Lung (tissue), 12 donors: Measurements from ENCODE around the gene PCDH20. TPM values are rescaled to one million over a fixed set of nuclear protein-coding genes. Genes with fewer than 3 reads are reported as not detected.
A peak's percentile ranks its signal among the peaks of the same experiment; 100 is the strongest.

ENCODE experiments used
- ATAC-seq: fragments of 200-7000 bp; cut with Tn5 transposase; one replicate; pipeline ENCODE4 v1.9.1; 2020; ENCODE audit warnings: moderate number of reproducible peaks; ENCODE audit not compliant: insufficient read depth, low FRiP score
- DNase-seq, 3 donors: peaks; one replicate each; pipeline ENCODE4 v3.0.0-alpha.2; 2013 to 2017
- H3K27ac ChIP-seq, 2 donors: one replicate each; pipeline ENCODE4 v1.5.1; 2013; ENCODE audit warnings: mild to moderate bottlenecking in 2 of 2, moderate library complexity in 2 of 2, control low read depth in 1 of 2, inconsistent platforms in 1 of 2, low read depth in 1 of 2, low read length in 1 of 2
- H3K27me3 ChIP-seq, 3 donors: one replicate each; pipeline ENCODE4 v1.5.1; 2013; ENCODE audit warnings: low read length in 2 of 3; ENCODE audit not compliant: control insufficient read depth in 3 of 3, insufficient read depth in 3 of 3
- H3K36me3 ChIP-seq, 4 donors: one replicate each; pipeline ENCODE4 v1.5.1; 2013; ENCODE audit warnings: low read length in 4 of 4, mild to moderate bottlenecking in 1 of 4, moderate library complexity in 1 of 4; ENCODE audit not compliant: control insufficient read depth in 4 of 4, insufficient read depth in 4 of 4
- H3K4me1 ChIP-seq, 5 donors: one replicate each; pipeline ENCODE4 v1.5.1; 2013; ENCODE audit warnings: low read length in 5 of 5, mild to moderate bottlenecking in 2 of 5, moderate library complexity in 1 of 5; ENCODE audit not compliant: control insufficient read depth in 5 of 5, insufficient read depth in 5 of 5
- H3K4me3 ChIP-seq: one replicate; pipeline ENCODE4 v1.5.1; 2013; ENCODE audit warnings: mild to moderate bottlenecking, control low read depth, moderate library complexity
- H3K9ac ChIP-seq, 2 donors: one replicate each; pipeline ENCODE4 v1.5.1; 2013; ENCODE audit warnings: low read length in 2 of 2, control low read depth in 1 of 2; ENCODE audit not compliant: insufficient read depth in 1 of 2
- H3K9me3 ChIP-seq, 4 donors: one replicate each; pipeline ENCODE4 v1.5.1; 2013; ENCODE audit warnings: low read length in 3 of 4, mild to moderate bottlenecking in 1 of 4, moderate library complexity in 1 of 4; ENCODE audit not compliant: control insufficient read depth in 4 of 4, insufficient read depth in 3 of 4
- CTCF ChIP-seq: IDR thresholded peaks from 2 replicates; pipeline ENCODE4 v1.5.1; 2012; ENCODE audit warnings: mild to moderate bottlenecking; ENCODE audit errors: control extremely low read depth, extremely low read depth
- WGBS, 2 donors: extraction: QIAGEN DNeasy Blood & Tissue Kit; methylation state at CpG; one replicate each; pipeline ENCODE4 v1.1.7; 2013; 5-methylcytosine and 5-hydroxymethylcytosine counted together
- polyA plus RNA-seq, 2 donors: library from polyadenylated mRNA; stranded (reverse); fragments of 200-250 nt; gene quantifications; one replicate each; pipeline ENCODE4 v1.2.1, GENCODE V29; 2013
- total RNA-seq, 2 donors: library from RNA; depleted of rRNA in 1 of 2; stranded (reverse); fragments of >200 nt in 1 of 2; gene quantifications; one replicate each; pipeline ENCODE4 v1.2.1, GENCODE V29; 2014 to 2021
- donor health status: control.
- donor health status: control.
- donor health status: Bipolar disorder and iron deficiency.
- donor health status: healthy.
- donor health status: DM: yes; HTN: yes; CAD: no.

PCDH20 gene
- total and polyA plus RNA-seq, 4 donors: 1.3 to 22.0 (median 4.0) TPM

- no peak for DNase-seq
- Histone ChIP-seq H3K27ac (no peak overlapping the region), H3K4me3 (no peak overlapping the region), H3K9me3 (no peaks in the 10 kb centered on the region), H3K27me3 (no peaks in the 10 kb centered on the region), H3K4me1 (no peaks in the 10 kb centered on the region), H3K36me3 (no peaks in the 10 kb centered on the region), H3K9ac (no peak overlapping the region)
- 78 to 84% methylated on average over 1 of the region's 1 CpG for WGBS, 2 donors
- TF ChIP-seq CTCF: no peak
- no peak for ATAC-seq
Measured at GRCh38 chr13:61432029-61432428, 16.4 kb upstream of the PCDH20 start.

GRCh38 chr13:61423915-61424314, 8.3 kb upstream of the PCDH20 start:
- DNase-seq (no peak), ATAC-seq (no peak)
- Histone ChIP-seq H3K36me3 (no peaks in the 10 kb centered on the region), H3K9ac (no peak overlapping the region), H3K4me3 (no peak overlapping the region), H3K27me3 (no peaks in the 10 kb centered on the region), H3K4me1 (no peaks in the 10 kb centered on the region), H3K9me3 (no peaks in the 10 kb centered on the region), H3K27ac (no peak overlapping the region)
- WGBS, 2 donors: 72% methylated on average over 1 of the region's 1 CpG
- TF ChIP-seq CTCF: no peak

- peaks cover 0 to 12% (median 7%) of the 10 kb centered on the region in 3 donors for H3K27me3 ChIP-seq
- peaks cover 0 to 22% (median 8%) of the 10 kb centered on the region in 5 donors for H3K4me1 ChIP-seq
- no peaks in the 10 kb centered on the region for H3K36me3 ChIP-seq
- TF ChIP-seq CTCF: no peak
- H3K27ac ChIP-seq: no peak overlapping the region
- DNase-seq (peak; percentile 25 to 69 (median 68)), ATAC-seq (no peak)
- H3K9me3 ChIP-seq: no peaks in the 10 kb centered on the region
- WGBS, 2 donors: 34 to 54% methylated on average over 5 of the region's 5 CpGs
- no peak overlapping the region for H3K4me3 ChIP-seq
- H3K9ac ChIP-seq: no peak overlapping the region
Measured at GRCh38 chr13:61417086-61417570, 1.5 kb upstream of the PCDH20 start.
